Naive thymus-derived CD4-positive, alpha-beta T cell (primary cell): ENCODE data around the gene TMEM178B. TPM values are rescaled to one million over a fixed set of nuclear protein-coding genes. Genes with fewer than 3 reads are reported as not detected.

ENCODE experiments used
- ATAC-seq: fragments of 150-1000 bp; cut with Tn5 transposase; 2 replicates; pipeline ENCODE4 v1.10.0; 2021; ENCODE audit warnings: mild to moderate bottlenecking, moderate library complexity
- CTCF ChIA-PET: fragments of 350-600 bp; sonication (Branson Sonifier 250); formaldehyde crosslinking; loops from one replicate; lab custom pipeline; 2021; ENCODE audit warnings: antibody characterized with exemption; lab: Charles Lee
- POLR2A ChIA-PET: fragments of 350-600 bp; sonication (Branson Sonifier 250); formaldehyde crosslinking; loops from one replicate; lab custom pipeline; 2021; ENCODE audit warnings: antibody characterized with exemption, inconsistent platforms; lab: Charles Lee
- DNase-seq, 9 donors: peaks; one replicate each; pipeline versions ENCODE4 v3.0.0 to v3.0.0-alpha.2; 2020 to 2022; ENCODE audit warnings: mixed read lengths in 1 of 9
- H3K27ac ChIP-seq: one replicate; pipeline ENCODE4 v1.7.0; 2013; ENCODE audit warnings: mild to moderate bottlenecking, low read depth, low read length, moderate library complexity
- H3K27me3 ChIP-seq, 2 donors: one replicate each; pipeline ENCODE4 v1.7.0; 2013; ENCODE audit warnings: low read length in 2 of 2, mild to moderate bottlenecking in 2 of 2, moderate library complexity in 2 of 2; ENCODE audit not compliant: control insufficient read depth in 2 of 2, insufficient read depth in 2 of 2
- H3K36me3 ChIP-seq, 3 experiments: 1 replicate in 2 of 3; 2 replicates in 1 of 3; pipeline ENCODE4 v1.7.0; 2013; ENCODE audit warnings: low read length in 3 of 3, mild to moderate bottlenecking in 3 of 3, moderate library complexity in 1 of 3; ENCODE audit not compliant: insufficient read depth in 3 of 3, control insufficient read depth in 2 of 3
- H3K4me1 ChIP-seq, 2 donors: one replicate each; pipeline ENCODE4 v1.7.0; 2013; ENCODE audit warnings: low read length in 2 of 2, mild to moderate bottlenecking in 2 of 2, moderate library complexity in 1 of 2; ENCODE audit not compliant: control insufficient read depth in 2 of 2, insufficient read depth in 2 of 2
- H3K4me3 ChIP-seq: 2 replicates; pipeline ENCODE4 v1.7.0; 2013; ENCODE audit warnings: mild to moderate bottlenecking, low read length
- H3K9me3 ChIP-seq, 3 experiments: 1 replicate in 2 of 3; 2 replicates in 1 of 3; pipeline ENCODE4 v1.7.0; 2013; ENCODE audit warnings: low read length in 3 of 3; ENCODE audit not compliant: control insufficient read depth in 2 of 3
- H3K27ac Mint-ChIP-seq, 9 donors: one replicate each; pipeline ENCODE4 v1.8.0; 2020 to 2022; ENCODE audit warnings: mixed read lengths in 9 of 9, mild to moderate bottlenecking in 8 of 9, moderate library complexity in 5 of 9, inconsistent platforms in 2 of 9
- H3K27me3 Mint-ChIP-seq, 5 donors: one replicate each; pipeline ENCODE4 v1.8.0; 2021 to 2022; ENCODE audit warnings: mixed read lengths in 5 of 5, mild to moderate bottlenecking in 1 of 5
- H3K36me3 Mint-ChIP-seq, 5 donors: one replicate each; pipeline ENCODE4 v1.8.0; 2020 to 2022; ENCODE audit warnings: mixed read lengths in 5 of 5, mild to moderate bottlenecking in 3 of 5, inconsistent platforms in 1 of 5
- H3K4me1 Mint-ChIP-seq, 7 donors: one replicate each; pipeline ENCODE4 v1.8.0; 2020 to 2022; ENCODE audit warnings: mixed read lengths in 7 of 7, mild to moderate bottlenecking in 3 of 7, inconsistent platforms in 1 of 7
- H3K4me3 Mint-ChIP-seq, 10 donors: one replicate each; pipeline ENCODE4 v1.8.0; 2020 to 2022; ENCODE audit warnings: mild to moderate bottlenecking in 10 of 10, mixed read lengths in 10 of 10, moderate library complexity in 6 of 10, inconsistent platforms in 2 of 10
- H3K9me3 Mint-ChIP-seq, 11 donors: one replicate each; pipeline ENCODE4 v1.8.0; 2020 to 2022; ENCODE audit warnings: mixed read lengths in 11 of 11, mild to moderate bottlenecking in 4 of 11, inconsistent platforms in 1 of 11, moderate library complexity in 1 of 11
- intact Hi-C, 2 donors: fragments of 100-400 bp; cut with micrococcal nuclease; formaldehyde crosslinking; loops; one replicate each; pipeline ENCODE4 v1.15.1; 2023
- polyA plus RNA-seq, 2 donors: library from polyadenylated mRNA; unstranded; fragments of 300-500 nt; fragmentation: Illumina TruSeq; gene quantifications; one replicate each; pipeline ENCODE4 v1.2.3, GENCODE V29; 2021
- total RNA-seq, 6 experiments: library from RNA in 5 of 6; stranded (reverse) in 5 of 6; gene quantifications; 1 replicate in 5 of 6; 2 replicates in 1 of 6; pipeline ENCODE4 v1.2.3 and lab custom pipeline; 2021 to 2026

TMEM178B gene
- total and polyA plus RNA-seq, 7 experiments from 2014 or later = 0.05 to 3.0 (median 0.10) TPM; not detected in 4

- H3K27me3 ChIP-seq = no peaks in the 10 kb centered on the region
- intact Hi-C loops = no loop called here
- H3K4me1 ChIP-seq = no peaks in the 10 kb centered on the region
- ChIA-PET POLR2A (no interaction called here), CTCF (no interaction called here)
- peaks cover 0 to 15% (median 0%) of the 10 kb centered on the region in 11 donors for H3K9me3 Mint-ChIP-seq
- no peak overlapping the region for H3K27ac Mint-ChIP-seq
- no peaks in the 10 kb centered on the region for H3K4me1 Mint-ChIP-seq
- H3K36me3 Mint-ChIP-seq = no peaks in the 10 kb centered on the region
- no peak overlapping the region for H3K27ac ChIP-seq
- DNase-seq (no peak), ATAC-seq (no peak)
- no peak overlapping the region for H3K4me3 Mint-ChIP-seq
- H3K9me3 ChIP-seq = no peaks in the 10 kb centered on the region
- H3K27me3 Mint-ChIP-seq = peaks cover 0 to 13% (median 12%) of the 10 kb centered on the region in 5 donors
- no peak overlapping the region for H3K4me3 ChIP-seq
- no peaks in the 10 kb centered on the region for H3K36me3 ChIP-seq
These were observed 73.6 kb downstream of the TMEM178B start for GRCh38 chr7:141147482-141147881.

GRCh38 chr7:141150465-141150864, 76.6 kb downstream of the TMEM178B start:
- intact Hi-C loops = no loop called here
- ChIA-PET POLR2A (no interaction called here), CTCF (no interaction called here)
- Histone ChIP-seq H3K27me3 (no peaks in the 10 kb centered on the region), H3K4me1 (no peaks in the 10 kb centered on the region), H3K4me3 (no peak overlapping the region), H3K36me3 (no peaks in the 10 kb centered on the region), H3K9me3 (no peaks in the 10 kb centered on the region), H3K27ac (no peak overlapping the region)
- ATAC-seq (no peak), DNase-seq (no peak)
- Mint-ChIP-seq H3K27ac (no peak overlapping the region), H3K27me3 (no peaks in the 10 kb centered on the region), H3K36me3 (no peaks in the 10 kb centered on the region), H3K4me3 (no peak overlapping the region), H3K4me1 (no peaks in the 10 kb centered on the region), H3K9me3 (no peaks in the 10 kb centered on the region)

GRCh38 chr7:141151746-141152145, 77.9 kb downstream of the TMEM178B start:
- Histone ChIP-seq H3K4me1 (no peaks in the 10 kb centered on the region), H3K36me3 (no peaks in the 10 kb centered on the region), H3K4me3 (no peak overlapping the region), H3K9me3 (no peaks in the 10 kb centered on the region), H3K27ac (no peak overlapping the region), H3K27me3 (no peaks in the 10 kb centered on the region)
- Mint-ChIP-seq H3K27ac (no peak overlapping the region), H3K36me3 (no peaks in the 10 kb centered on the region), H3K9me3 (no peaks in the 10 kb centered on the region), H3K27me3 (peaks cover 0 to 2% (median 0%) of the 10 kb centered on the region in 5 donors), H3K4me3 (no peak overlapping the region), H3K4me1 (no peaks in the 10 kb centered on the region)
- POLR2A ChIA-PET = no interaction called here
- DNase-seq = no peak
- CTCF ChIA-PET = no interaction called here
- no peak for ATAC-seq
- intact Hi-C loops = no loop called here

GRCh38 chr7:141153231-141153630, 79.4 kb downstream of the TMEM178B start:
- H3K4me1 Mint-ChIP-seq = peaks cover 0 to 5% (median 0%) of the 10 kb centered on the region in 7 donors
- H3K4me1 ChIP-seq = no peaks in the 10 kb centered on the region
- no peak overlapping the region for H3K4me3 ChIP-seq
- intact Hi-C loops = no loop called here
- no peaks in the 10 kb centered on the region for H3K9me3 Mint-ChIP-seq
- no peaks in the 10 kb centered on the region for H3K36me3 ChIP-seq
- H3K4me3 Mint-ChIP-seq = no peak overlapping the region
- H3K27ac Mint-ChIP-seq = no peak overlapping the region
- ATAC-seq = no peak
- ChIA-PET CTCF (interaction anchor here (0.6 kb wide), 1 partner anchor 378 kb away, joined by 6 read pairs; no protein-coding TSS in a partner anchor), POLR2A (no interaction called here)
- no peaks in the 10 kb centered on the region for H3K27me3 ChIP-seq
- no peak overlapping the region for H3K27ac ChIP-seq
- no peaks in the 10 kb centered on the region for H3K9me3 ChIP-seq
- no peaks in the 10 kb centered on the region for H3K36me3 Mint-ChIP-seq
- H3K27me3 Mint-ChIP-seq = peaks cover 0 to 17% (median 4%) of the 10 kb centered on the region in 5 donors
- DNase-seq = no peak

GRCh38 chr7:141154131-141154732, 80.4 kb downstream of the TMEM178B start:
- DNase-seq (no peak), ATAC-seq (no peak)
- no peaks in the 10 kb centered on the region for H3K4me1 ChIP-seq
- intact Hi-C loops = no loop called here
- no peaks in the 10 kb centered on the region for H3K27me3 ChIP-seq
- Mint-ChIP-seq H3K36me3 (no peaks in the 10 kb centered on the region), H3K27ac (no peak overlapping the region), H3K4me3 (no peak overlapping the region), H3K27me3 (peaks cover 0 to 17% (median 9%) of the 10 kb centered on the region in 5 donors), H3K4me1 (peaks cover 0 to 5% (median 0%) of the 10 kb centered on the region in 7 donors), H3K9me3 (no peaks in the 10 kb centered on the region)
- no peak overlapping the region for H3K4me3 ChIP-seq
- H3K9me3 ChIP-seq = no peaks in the 10 kb centered on the region
- no peak overlapping the region for H3K27ac ChIP-seq
- CTCF ChIA-PET = no interaction called here
- no peaks in the 10 kb centered on the region for H3K36me3 ChIP-seq
- POLR2A ChIA-PET = no interaction called here

GRCh38 chr7:141156407-141156806, 82.5 kb downstream of the TMEM178B start:
- Histone ChIP-seq H3K4me1 (no peaks in the 10 kb centered on the region), H3K27me3 (no peaks in the 10 kb centered on the region), H3K9me3 (no peaks in the 10 kb centered on the region), H3K27ac (no peak overlapping the region), H3K4me3 (no peak overlapping the region), H3K36me3 (no peaks in the 10 kb centered on the region)
- no peak for DNase-seq
- intact Hi-C loops = no loop called here
- no peaks in the 10 kb centered on the region for H3K9me3 Mint-ChIP-seq
- H3K36me3 Mint-ChIP-seq = no peaks in the 10 kb centered on the region
- ChIA-PET POLR2A (no interaction called here), CTCF (no interaction called here)
- peaks cover 0 to 24% (median 9%) of the 10 kb centered on the region in 5 donors for H3K27me3 Mint-ChIP-seq
- H3K4me1 Mint-ChIP-seq = peaks cover 0 to 5% (median 0%) of the 10 kb centered on the region in 7 donors
- no peak for ATAC-seq
- H3K4me3 Mint-ChIP-seq = no peak overlapping the region
- H3K27ac Mint-ChIP-seq = no peak overlapping the region

DNA sequence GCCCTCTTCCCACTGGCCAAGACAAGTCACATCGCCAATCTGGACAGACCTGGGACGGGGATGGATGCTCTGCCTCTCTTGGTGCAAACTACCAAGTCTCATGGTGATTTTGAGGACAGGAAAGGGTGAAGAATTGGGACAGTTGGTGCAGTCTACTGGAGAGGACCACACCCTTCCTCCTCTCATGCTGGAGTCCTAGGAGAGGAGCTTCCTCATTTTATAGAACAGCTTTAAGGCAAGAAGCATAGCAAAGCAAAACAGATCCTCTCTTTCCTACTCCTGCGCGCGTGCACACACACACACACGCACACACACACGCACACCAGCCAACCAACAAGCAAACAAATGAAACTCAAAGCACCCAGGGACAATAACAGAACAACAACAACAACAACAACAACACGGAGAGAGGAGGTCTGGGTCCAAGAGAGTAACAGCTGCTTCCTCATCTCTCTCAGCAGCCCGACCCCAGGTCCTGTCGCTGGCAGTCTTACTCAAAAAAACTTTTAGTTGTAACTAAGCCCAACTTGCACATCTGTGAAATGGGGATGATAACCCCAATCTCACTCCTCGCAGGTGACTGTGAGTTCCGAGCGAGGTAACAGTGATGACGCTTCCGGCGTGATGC, 83.4 kb downstream of the TMEM178B start:
- CTCF ChIA-PET = no interaction called here
- H3K27ac ChIP-seq = no peak overlapping the region
- no peaks in the 10 kb centered on the region for H3K36me3 ChIP-seq

More for the DNA sequence above, 83.4 kb downstream of the TMEM178B start:
- Mint-ChIP-seq H3K27me3 (peaks cover 0 to 27% (median 13%) of the 10 kb centered on the region in 5 donors), H3K4me1 (peaks cover 0 to 5% (median 0%) of the 10 kb centered on the region in 7 donors), H3K36me3 (no peaks in the 10 kb centered on the region), H3K4me3 (no peak overlapping the region), H3K9me3 (peaks cover 0 to 4% (median 0%) of the 10 kb centered on the region in 11 donors), H3K27ac (no peak overlapping the region)
- Histone ChIP-seq H3K27me3 (no peaks in the 10 kb centered on the region), H3K4me1 (no peaks in the 10 kb centered on the region), H3K4me3 (no peak overlapping the region), H3K9me3 (no peaks in the 10 kb centered on the region)
- no peak for DNase-seq
- ATAC-seq = no peak
- intact Hi-C loops = no loop called here
- POLR2A ChIA-PET = no interaction called here
